Measurements from ENCODE around the gene MT1F.

DNA sequence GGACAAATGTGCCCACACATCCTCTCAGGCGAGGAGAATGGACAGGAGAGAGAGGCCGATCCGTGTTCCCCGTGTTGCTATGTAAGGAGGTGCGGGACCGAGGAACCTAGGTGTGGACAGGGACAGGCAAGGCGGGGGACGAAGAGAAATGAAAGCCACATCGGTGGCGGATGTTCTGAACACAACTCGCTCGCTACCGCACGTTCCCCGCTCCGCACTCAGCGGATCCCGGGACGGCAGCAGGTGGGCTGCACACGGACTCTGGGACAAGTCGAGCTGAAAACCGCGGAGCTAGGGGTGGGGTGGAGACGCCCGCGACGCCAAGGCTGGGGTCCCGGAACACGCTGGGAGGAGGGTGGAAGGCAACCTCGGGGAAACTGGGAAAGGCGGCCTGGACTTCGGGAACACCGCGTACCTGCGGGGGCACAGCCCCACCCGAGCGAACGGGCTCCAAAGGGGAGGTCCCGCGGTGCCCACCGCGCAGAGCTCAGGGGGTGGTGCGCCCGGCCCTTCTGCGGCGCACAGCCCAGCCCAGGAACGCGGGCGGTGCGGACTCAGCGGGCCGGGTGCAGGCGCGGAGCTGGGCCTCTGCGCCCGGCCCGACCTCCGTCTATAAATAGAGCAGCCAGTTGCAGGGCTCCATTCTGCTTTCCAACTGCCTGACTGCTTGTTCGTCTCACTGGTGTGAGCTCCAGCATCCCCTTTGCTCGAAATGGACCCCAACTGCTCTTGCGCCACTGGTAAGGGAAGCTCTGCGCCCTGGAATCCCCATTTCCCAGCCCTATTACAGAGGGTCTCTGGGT, 32.4 kb upstream of the MT1F start, which contains the start of gene MT1E:
- TF ChIP-seq YY1 (IDR thresholded peaks at IDR 0.05; ENCODE audit: insufficient read depth, insufficient read length), result no peak
- no peak for TF ChIP-seq SUZ12 (IDR thresholded peaks at IDR 0.05; ENCODE audit: extremely low read depth, insufficient read depth, insufficient read length)
- TF ChIP-seq ZNF274 (IDR thresholded peaks at IDR 0.05; ENCODE audit: low read depth, low read length), result no peak

All from NT2/D1 (cell line).